GM18873 (cell line): ENCODE measurements around the gene TBC1D17.

ENCODE experiments used
- ATAC-seq: cut with Tn5 transposase; IDR thresholded peaks from one replicate; pipeline ENCODE4 v1.9.1; 2021; ENCODE audit warnings: mild to moderate bottlenecking, moderate library complexity, moderate number of reproducible peaks; ENCODE audit not compliant: unreplicated experiment, low FRiP score

TBC1D17 gene

DNA sequence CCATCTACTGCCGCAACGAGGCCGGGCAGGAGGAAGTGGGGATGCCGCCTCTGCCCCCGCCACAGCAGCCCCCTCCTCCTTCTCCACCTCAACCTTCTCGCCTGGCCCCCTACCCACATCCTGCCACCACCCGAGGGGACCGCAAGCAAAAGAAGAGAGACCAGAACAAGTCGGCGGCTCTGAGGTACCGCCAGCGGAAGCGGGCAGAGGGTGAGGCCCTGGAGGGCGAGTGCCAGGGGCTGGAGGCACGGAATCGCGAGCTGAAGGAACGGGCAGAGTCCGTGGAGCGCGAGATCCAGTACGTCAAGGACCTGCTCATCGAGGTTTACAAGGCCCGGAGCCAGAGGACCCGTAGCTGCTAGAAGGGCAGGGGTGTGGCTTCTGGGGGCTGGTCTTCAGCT is 55.2 kb downstream of the TBC1D17 start:
- no peak for ATAC-seq

DNA sequence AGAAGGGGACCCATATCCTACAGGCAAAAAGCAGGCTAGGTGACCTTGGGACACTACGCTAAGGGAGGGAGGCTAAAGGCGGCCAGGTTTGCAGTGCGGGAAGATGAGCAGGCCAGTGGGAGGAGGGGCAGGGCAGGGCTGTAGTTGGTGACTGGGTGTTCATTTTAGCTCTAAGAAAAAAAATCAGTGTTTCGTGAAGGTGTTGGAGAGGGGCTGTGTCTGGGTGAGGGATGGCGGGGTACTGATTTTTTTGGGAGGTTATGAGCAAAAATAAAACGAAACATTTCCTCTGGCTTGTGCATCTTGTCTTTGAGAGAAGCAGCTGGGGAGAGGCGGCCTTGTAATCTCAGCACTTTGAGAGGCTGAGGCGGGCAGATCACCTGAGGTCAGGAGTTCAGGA is 56.1 kb downstream of the TBC1D17 start:
- ATAC-seq, result no peak

DNA sequence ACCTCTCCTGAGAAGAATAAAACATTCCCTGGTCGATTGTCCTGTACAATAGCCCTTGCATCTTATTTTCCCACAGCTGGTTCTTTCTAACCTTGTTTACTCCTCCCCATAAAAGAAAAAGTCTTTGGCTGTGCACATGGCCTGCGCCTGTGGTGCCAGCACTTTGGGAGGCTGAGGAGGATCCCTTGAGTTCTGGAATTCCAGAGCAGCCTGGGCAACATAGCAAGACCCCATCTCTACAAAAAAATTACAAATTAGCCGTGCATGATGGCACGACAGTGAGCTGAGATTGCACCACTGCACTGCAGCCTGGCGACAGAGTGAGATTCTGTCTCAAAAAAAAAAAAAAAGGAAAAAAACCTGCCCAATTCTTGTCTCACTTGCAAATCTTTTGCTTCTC is 59.0 kb downstream of the TBC1D17 start:
- ATAC-seq, result no peak

DNA sequence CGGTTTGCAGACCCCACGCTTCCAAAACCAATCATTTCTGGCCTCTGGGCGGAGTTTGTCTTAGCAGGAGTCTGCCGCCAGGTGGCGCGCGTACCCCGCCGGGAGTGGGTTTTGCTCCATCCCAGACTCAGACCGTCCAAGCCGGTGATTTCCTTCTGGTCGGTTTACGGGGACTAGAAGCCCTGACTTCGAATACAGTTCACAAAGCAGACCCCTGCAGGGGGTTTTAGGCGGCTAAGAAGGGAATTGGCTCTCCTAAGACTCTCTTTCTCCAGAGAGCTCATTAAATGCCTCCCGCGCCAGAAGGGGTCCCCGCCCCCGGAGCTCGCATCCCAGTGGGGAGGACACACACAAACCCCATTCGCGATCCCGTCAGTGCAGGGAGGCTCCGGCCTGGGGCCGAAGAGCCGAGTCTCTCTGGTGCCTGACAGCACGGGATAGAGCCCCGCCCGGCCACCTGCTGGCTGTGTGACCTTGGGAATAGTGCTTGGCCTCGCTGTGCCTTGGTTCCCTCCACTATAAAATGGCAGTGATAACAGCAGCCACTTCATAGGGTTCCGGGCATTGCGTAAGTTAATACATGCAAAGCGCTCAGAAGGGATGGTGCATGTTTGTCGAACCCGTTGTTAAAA is 60.4 kb downstream of the TBC1D17 start:
- ATAC-seq, result no peak
